NCI-H2196 (cell line): ENCODE measurements around the gene ALDH5A1.

Experiments
- DNase-seq: peaks from one replicate; lab custom pipeline; 2025; ENCODE audit not compliant: unreplicated experiment; lab: John Stamatoyannopoulos, UW

ALDH5A1 gene

DNA sequence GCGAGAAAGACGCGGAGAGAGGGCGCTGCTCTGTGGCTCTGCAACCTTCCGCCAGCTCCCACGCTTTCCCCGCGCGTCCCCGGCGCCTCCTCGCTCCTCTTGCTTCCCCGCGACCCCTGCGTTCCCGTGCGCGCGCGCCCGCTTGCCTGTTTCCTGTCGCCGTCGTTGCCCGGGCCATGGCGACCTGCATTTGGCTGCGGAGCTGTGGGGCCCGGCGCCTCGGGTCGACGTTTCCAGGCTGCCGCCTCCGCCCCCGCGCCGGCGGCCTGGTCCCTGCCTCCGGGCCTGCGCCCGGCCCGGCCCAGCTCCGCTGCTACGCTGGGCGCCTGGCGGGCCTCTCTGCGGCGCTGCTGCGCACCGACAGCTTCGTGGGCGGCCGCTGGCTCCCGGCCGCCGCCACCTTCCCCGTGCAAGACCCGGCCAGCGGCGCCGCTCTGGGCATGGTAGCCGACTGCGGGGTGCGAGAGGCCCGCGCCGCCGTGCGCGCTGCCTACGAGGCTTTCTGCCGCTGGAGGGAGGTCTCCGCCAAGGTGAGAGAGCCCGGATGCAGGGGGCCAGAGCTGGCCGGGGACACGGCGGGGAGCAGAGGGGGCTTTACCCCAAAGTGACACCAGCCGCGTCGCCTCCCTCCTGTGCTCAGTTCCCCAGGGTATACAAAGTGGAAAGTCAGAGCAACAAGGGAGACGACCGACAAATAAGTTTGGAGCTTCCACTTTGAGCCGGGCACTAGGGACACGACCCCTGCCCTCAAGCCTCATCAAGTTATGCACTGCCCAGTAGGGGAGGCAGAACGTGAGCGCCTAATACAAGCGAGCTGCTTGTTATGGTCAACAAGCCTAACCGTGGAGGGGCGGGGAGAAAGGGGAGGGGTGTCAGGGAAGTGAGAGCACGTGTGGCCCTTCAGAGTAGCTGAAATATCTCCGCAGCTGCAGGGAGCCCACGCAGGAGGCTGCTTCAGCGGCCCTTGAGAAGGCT lies at the start of gene ALDH5A1:
ALDH5A1 (plus strand) TSS at position 149 of the 975 bp plus-strand sequence; CDS start at position 177, 28 bp downstream.
- peak; percentile 36 for DNase-seq

DNA sequence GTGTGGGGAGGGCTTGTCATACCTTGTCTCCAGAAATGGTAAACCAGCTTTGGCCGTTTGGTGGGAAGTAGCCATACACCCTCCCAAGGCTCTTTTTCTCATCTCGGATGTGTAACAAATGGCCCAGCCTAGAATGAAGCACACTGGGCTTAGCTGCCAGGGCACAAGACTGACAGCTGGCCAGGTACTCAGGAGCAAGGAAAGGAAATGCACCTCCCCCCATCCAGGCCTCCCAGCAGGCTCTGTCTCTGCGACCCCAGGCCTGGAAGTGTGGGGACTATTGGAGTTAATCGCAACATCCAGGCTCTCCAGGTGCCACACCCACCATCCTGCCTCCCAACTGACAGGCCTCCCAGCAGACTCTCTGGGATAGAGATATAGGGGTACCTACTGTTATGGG lies 49.1 kb upstream of the ALDH5A1 start:
- no peak for DNase-seq

DNA sequence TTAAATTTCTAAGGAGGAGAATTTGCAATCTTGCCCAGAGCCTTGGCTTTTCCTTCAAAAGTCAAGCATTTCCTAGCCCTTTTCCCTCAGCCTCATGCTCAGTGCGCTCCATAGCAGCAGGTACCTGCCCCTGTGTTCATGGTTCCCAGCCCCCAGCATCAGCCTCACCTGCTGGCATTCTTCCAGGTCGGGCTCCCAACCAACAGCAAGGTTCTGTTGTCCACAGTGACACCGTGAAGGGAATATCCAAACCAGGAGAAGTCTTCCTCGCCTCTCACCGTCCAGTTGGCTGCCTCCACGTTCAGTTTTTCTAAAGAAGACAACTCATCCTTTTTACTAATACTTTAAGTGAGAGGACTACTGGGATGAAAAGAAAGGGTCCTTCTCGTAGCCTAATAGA lies 48.1 kb upstream of the ALDH5A1 start:
- DNase-seq, result no peak

DNA sequence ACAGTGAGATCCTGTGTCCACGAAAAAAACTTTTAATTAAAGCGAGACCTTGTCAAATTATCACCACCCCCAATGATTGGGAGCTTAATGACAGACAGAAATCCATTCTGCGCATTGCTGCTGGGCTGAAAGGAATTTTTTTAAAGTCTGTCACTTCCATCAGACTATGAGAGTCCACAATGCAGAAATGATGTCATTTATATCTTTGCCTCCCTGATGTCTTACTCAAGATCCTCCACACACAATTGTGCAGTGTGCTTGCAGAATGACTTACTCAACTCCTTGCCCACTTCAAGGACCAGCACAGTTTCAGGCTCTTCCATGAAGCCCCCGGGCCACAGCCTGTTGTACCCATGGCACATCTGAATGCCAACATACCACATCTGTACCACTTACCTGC lies 46.4 kb upstream of the ALDH5A1 start:
- no peak for DNase-seq

DNA sequence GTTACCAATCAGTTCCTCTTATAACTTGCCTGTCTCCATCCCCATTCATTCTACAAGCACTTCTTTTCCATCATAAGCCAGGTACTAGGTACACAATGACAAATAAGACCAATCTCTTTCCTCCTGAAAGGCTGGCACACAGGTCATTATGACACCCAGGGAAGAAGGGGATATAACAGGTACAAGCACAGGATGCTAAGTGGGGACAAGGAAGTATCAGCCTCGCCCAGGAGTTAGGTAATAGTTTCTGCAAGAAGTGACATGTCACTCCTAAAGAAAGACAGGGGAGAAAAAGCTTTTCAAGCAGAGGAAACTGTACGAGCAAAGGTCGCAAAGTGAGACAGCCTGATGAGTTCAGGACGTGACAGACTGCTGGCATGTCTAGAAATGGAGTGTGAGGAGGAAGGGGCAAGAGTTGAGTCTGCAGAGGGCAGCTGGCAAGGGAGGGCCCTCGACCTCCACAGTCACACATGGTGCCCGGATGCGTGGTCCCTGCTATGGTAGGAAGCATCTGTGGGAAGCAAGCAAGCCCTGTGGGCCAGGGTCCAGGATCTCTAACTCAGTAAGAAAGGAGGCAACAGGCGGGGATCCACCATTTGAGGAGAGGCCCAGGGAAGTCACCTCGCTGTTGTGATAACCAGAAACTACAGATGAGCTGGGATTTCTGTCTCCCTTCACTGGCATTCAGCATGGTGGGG lies 45.8 kb upstream of the ALDH5A1 start:
- DNase-seq, result no peak

DNA sequence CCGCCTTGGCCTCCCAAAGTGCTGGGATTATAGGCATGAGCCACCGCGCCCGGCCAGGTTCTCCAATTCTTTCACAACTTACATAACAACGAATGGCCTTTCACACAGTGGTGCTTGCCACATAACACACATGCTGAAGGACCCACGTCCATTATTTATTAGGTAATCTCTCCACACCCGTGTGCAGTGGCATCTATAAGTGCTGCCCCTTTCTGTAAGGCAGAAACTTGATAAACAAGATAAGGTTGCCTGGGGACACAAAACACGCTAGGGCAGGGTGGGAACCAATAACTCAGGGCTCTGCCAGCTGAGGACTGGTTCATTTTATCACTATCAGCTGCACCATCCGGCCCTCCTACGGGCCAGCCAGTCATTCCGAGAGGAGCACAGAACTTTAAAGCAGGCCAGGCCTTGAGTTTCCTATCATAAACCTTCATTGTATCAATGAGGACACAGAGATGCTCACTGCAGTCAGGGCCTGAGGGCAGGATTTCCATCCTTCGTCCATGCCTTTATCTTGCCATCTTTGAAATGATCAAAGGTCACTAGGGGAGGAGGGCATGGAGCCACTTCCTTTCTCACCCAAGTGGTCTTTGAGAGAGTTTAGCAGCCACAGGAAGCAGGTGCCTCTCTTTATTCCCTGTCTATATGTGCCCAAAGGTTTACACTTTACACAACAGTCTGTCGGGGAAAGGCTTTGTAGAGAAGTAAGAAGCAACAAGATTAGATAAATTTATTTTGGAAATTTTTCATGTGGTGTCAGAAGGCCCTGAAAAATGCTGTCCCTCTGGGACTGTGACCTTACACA lies 43.0 kb upstream of the ALDH5A1 start:
- DNase-seq, result no peak

DNA sequence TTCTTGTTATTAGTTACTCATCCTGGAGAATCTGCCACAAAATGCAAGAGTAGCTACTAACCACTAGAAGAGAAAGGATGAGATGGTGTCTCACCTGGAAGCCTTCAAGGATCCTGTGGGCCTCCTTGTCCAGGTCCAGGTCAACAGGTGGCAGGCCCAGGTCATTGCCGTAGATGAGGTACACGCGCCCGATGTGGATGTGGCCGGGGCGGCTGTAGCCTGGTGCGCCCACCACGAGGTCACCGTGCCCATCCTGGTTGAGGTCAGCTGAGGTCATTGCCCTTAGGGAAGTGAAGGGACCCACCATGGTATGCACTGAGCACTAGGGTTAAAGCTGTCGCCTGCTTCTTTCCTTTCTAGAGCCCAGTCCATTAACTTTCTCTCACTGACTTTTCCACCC lies 40.8 kb upstream of the ALDH5A1 start:
- no peak for DNase-seq

DNA sequence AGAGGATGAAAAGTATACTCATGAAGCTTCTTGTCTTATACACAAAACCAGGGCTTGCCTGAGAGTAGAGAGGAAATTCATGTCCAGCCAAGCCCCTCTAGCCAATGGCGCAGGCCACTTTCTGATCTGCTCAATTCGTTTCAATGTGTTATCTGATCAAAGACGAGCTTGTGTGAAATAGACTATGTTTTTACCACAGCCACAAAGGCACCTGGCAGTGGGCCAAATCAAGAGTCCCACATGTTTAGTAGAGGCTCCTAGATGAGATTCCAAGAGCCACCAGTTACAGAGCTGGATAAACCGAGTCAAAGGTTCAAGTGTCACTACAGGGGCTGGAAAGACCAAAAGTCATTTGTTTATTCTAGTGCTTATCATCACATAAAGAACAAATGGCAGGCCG lies 40.3 kb upstream of the ALDH5A1 start:
- DNase-seq, result no peak

DNA sequence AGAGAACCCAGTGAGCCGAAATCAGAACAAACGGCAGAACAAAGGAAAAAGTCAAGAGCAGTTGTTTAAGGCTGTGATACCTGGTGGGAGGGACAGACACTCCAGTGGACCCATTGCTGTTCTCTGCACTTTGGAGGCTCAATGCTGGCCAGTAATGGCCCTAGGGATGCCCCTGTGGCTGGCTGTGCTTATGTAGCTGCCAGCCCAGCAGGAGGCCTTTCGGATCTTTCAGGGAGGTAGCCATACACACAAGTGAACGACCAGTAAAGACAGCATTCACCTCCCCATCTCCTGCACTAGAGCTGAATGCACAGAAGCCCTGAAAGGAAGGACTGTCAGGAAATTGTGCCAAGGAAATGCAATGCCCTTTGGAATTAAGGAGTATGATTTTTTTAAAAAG lies 39.7 kb upstream of the ALDH5A1 start:
- no peak for DNase-seq

DNA sequence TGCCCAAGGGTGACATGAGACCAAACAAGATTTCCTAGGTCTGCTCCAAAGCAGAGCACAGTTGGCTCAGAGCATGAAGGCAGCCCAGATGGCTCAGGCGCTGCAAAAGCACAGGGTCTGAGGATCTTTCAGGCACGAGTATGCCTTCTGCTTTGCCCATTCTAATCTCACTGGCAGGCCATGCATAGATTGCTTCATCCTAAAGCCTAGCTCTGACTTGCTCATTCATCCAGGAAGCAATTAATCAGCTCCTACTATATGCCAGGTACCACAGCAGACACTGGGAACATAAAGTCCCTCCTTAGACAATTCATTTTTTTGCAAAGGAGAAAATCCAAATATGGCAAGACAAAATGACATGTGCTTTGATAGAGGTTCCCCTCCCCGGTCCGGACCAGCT lies 36.6 kb upstream of the ALDH5A1 start:
- no peak for DNase-seq

DNA sequence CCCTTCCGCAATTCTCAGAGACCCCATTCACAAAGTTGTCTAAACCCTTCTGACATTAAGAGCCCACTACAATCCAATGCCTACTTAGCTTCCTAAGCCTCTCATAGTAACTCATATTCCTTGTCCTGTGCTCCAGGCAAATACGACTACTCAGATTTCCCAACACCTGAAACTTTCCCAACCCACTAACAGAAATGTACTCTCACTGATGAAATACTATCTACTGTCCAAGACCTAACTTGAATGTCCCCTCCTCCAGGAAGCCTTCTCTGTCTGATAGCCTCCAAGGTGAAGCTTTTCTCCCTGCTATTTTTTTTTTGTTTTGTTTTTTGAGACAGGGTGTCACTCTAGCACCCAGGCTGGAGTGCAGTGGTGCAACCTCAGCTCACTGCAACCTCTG lies 35.8 kb upstream of the ALDH5A1 start:
- no peak for DNase-seq

DNA sequence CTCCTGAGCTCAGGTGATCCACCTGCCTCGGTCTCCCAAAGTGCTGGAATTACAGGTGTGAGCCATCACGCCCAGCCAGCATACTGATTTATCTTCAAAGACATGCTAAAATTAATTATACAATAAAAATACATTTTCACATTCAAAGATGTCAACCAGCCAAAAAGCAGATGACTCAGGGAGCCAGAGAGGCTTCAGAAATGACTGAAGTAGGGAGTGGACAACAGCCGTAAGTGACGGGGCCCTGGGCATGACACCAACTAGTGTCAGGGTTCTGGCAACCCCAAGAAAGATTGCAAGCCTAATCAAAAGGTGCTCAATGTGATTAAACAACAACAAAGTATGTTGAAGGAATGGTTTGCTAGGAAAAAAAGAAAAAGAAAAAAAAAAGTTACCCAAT lies 33.8 kb upstream of the ALDH5A1 start:
- DNase-seq, result no peak

DNA sequence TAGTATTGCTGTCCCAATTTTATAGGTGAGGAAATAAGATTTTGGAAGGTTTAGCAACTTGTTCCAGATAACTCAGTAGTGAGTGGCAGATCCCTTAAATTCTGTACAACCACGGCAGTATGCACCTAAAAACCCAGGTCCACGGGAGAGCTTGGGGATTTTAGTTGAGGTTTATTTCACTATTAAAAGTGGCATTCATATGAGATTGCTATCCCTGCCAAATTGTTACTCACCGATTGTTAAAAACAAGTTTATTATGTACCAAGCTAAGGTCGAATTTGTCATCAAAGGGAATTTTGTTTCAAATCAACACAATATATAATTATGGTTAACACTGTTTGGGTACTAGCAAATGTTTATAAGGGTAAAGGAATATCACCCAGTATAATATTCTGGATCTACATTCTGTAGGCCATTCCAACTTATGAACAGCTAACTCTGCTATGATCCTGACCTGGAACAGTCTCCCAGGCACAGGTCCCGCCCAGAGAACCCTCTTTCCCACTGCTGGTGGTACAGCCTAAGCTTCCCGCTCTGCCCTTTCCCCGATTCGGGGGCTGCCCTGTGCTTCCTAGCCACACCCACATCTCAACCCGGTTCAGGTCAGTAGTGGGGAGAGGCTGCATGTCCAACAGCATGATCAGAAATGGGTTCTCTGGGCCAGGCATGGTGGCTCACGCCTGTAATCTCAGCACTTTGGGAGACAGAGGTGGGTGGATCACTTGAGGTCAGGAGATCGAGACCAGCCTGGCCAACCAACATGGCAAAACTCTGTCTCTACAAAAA lies 30.3 kb upstream of the ALDH5A1 start:
- DNase-seq, result no peak

DNA sequence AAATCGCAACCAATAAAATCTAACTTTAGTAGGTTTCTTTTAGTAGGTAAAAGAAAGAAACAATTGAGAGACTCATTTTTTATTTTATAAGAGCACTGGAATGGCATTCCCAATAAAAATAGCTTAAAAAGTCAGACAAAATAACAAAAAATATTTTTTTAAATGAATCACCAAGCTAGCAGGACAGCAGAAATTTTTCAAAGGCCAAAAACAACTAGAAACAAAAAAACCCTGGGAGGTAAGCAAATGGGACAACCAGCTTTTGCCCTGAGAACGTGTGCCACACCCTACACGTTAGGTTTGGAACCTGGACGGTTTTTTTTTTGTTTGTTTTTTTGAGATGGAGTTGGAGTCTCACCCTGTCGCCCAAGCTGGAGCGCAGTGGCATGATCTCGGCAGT lies 25.0 kb upstream of the ALDH5A1 start:
- no peak for DNase-seq

DNA sequence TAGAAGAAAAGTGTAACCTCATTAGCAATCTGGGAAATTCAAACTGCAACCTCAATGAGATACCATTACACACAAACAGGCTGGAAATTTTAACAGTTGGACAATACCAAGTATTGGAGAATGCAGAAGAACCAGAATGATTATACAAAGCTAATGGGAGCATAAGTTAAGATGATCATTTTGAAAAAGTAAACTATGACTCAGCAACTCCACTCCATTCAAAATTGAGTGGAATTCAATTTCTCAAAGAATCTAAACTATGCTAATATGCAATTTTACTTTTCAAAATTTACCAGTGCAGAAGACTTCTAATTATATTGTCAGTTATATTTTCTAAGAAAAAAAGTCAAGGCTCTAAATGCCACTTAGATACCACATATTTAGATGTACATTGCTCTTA lies 22.6 kb upstream of the ALDH5A1 start:
- no peak for DNase-seq

DNA sequence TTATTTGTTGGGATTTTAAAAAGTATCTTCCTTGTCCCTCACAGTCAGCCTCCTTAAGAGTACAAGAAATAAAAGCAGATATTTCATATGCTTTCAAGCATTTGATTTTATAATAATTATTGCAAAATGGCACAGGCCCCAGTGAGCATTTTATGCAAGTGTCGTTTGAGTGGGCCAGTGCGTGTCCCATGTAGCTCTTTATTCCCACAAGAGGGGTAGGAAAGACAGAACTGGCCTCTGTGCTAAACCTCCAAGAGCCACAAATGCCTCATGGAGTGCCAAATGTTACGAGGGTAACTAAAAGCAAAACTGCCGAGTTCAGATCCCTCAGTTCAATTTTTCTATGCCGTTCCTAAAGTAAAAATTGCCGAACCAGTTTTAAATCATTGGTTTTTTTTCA lies 18.1 kb upstream of the ALDH5A1 start:
- DNase-seq, result no peak

DNA sequence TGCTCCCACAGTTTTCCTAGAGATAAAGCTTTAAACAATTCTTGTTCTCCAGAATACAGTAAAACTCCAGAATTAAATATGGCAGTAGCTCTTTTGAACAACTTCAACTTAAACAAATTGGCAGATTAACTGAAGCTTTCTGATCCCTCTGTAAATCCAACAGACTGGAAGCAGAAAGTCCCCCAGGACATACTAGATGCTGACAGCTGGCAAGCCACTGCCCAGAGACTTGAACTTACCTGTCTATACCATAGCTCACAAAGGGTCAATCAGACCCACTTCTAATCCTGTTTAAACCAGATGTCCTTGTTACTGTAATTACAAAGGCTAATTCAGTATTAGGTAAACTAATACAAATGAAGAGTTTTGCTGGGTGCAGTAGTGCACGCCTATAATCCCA lies 17.7 kb upstream of the ALDH5A1 start:
- DNase-seq, result no peak

DNA sequence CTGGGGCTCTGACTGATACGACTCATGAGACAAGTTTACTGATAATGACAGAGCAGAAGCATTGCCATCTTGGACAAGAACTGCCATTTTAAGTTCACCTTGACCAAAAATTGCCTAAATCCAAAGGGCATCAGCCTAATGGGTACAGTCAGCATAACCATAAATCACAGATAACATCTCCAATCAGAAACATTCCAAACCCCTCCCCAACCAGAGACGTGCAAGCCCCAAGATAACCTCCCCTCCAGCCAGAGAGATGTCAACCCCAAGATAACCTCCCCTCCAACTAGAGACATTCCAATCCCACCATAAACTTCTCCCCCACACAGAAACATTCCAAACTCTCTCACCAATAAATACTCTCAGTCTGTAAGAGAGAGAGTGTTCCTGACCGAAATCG lies 15.9 kb upstream of the ALDH5A1 start:
- DNase-seq, result no peak

DNA sequence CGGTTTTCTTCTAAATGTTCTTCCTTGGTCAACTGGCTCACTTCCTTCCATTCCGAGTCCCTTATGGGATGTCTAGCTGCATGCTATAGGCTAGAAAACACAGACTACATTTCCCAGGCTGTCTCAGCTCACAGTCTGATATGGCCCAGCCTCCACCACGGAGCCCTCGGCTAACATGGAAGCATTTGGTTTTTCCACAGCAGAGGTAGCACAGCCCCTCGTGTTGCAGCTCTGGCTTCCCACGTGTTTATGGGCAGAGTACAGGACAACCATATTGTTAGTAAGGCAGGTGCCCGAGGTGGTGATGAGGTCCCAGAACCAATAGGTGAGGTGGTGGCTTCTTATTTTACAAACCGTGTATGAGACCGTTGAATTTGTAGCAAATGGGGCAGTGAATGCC lies 14.1 kb upstream of the ALDH5A1 start:
- no peak for DNase-seq

DNA sequence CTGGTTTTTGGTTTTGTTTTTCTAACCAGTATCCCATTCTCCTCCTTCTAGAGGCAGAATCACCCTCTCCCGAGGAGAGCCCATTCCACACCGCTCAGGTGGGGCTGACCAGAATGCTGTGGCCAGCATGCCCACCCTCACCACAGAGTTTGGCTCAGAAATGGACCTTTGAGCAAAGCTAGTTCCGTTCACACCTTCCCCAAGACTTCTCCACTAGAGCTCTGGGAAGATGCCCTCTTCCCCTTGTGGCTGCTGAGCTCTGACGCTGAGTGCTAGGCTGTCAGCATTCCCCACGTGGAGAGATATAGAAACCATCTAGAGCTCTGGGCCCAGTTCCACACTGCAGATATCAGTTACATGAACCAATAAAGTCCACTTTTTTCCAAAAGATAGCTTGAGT lies 13.3 kb upstream of the ALDH5A1 start:
- DNase-seq, result no peak
